ENCODE results near the gene CADPS2.
A peak's percentile ranks its signal among the peaks of the same experiment; 100 is the strongest.

The CADPS2 gene

DNA sequence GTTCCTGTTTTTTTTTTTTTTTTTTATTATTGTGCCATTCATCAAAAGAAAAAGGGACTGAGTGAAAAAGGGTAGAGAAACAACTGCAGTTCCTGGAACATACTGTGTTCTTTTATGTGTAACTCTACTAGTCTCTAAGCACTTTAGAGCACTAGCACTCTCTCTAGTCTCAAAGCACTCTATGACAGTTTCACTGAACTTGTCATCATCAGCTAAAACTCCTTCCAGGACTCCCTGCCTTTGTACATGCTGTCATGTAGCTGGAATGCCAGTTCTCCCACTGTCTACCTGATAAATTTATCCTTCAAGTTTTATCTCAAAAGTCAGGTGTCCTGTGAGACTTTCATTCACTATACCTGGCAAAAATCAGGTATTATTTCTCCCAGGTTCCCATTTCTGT, 333.5 kb downstream of the CADPS2 start:
- H3K4me3 ChIP-seq (ENCODE audit: low read depth, low read length): no peak overlapping the region
- no peak for DNase-seq (ENCODE audit: low read depth)
- TF ChIP-seq, protein P1, sequence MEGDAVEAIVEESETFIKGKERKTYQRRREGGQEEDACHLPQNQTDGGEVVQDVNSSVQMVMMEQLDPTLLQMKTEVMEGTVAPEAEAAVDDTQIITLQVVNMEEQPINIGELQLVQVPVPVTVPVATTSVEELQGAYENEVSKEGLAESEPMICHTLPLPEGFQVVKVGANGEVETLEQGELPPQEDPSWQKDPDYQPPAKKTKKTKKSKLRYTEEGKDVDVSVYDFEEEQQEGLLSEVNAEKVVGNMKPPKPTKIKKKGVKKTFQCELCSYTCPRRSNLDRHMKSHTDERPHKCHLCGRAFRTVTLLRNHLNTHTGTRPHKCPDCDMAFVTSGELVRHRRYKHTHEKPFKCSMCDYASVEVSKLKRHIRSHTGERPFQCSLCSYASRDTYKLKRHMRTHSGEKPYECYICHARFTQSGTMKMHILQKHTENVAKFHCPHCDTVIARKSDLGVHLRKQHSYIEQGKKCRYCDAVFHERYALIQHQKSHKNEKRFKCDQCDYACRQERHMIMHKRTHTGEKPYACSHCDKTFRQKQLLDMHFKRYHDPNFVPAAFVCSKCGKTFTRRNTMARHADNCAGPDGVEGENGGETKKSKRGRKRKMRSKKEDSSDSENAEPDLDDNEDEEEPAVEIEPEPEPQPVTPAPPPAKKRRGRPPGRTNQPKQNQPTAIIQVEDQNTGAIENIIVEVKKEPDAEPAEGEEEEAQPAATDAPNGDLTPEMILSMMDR (conservative IDR thresholded peaks at IDR 0.05; ENCODE audit: low read depth, low read length): no peak

DNA sequence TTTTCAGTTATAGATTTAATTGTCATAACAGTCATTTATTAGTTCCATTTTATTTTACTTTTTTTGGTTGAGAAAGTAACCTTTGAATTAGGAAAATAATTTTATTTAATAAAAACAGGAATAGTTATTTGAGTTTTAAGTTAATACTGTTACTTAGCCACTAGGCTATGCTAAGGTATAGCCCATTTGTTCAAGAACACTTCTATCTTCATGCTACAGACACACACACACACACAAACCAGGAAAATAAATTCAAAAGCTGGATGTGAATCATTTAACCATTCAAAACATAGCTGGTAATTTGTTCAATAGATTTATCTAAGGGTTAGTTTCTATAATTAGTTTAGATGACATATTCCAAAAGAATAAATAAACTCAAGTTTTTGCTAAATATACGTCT, 335.7 kb downstream of the CADPS2 start:
- TF ChIP-seq, protein P1 (conservative IDR thresholded peaks at IDR 0.05; ENCODE audit: low read depth, low read length): peak; percentile 40
- DNase-seq (ENCODE audit: low read depth): peak; percentile 60
- no peak overlapping the region for H3K4me3 ChIP-seq (ENCODE audit: low read depth, low read length)

DNA sequence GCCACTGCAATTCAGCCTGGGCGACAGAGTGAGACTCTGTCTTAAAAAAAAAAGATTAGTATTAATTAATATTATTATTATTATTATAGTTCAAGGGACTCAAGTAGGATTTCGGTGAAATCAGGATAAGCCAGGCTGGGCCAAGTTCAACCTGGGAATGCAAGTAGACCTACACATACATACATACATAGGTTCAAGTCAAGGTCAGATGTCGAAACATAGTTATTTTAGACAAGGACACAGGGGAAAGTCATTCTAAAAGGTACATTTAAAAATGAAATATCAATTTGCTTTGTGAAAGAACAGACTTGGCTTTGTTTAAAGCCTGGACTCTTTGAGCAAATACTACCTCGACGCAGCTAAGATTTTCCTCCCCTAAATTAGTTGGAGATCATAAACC, 336.7 kb downstream of the CADPS2 start:
- no peak overlapping the region for H3K4me3 ChIP-seq (ENCODE audit: low read depth, low read length)
- DNase-seq (ENCODE audit: low read depth): no peak
- TF ChIP-seq, protein P1 (conservative IDR thresholded peaks at IDR 0.05; ENCODE audit: low read depth, low read length): no peak

DNA sequence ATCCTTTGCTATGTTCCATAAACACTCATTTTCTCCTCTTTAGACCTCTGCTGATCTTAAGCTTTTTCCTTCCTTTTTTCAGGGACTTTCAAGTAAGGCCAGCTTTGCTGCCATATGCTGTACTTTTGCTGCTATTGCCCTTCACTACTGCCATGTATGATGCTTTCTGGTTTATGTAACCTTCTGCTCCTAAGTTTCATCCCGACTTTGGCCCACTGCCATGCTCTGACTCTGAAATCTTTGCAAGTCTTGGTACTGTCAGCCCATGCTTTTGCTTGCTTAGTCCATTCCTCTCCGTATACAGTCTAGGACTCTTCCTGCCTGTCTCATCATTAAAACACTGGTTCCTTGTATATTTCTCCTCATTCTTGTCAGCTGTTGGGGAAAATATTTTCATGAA, 339.8 kb downstream of the CADPS2 start:
- TF ChIP-seq, protein P1 (conservative IDR thresholded peaks at IDR 0.05; ENCODE audit: low read depth, low read length): no peak
- DNase-seq (ENCODE audit: low read depth): peak; percentile 31
- H3K4me3 ChIP-seq (ENCODE audit: low read depth, low read length): no peak overlapping the region

DNA sequence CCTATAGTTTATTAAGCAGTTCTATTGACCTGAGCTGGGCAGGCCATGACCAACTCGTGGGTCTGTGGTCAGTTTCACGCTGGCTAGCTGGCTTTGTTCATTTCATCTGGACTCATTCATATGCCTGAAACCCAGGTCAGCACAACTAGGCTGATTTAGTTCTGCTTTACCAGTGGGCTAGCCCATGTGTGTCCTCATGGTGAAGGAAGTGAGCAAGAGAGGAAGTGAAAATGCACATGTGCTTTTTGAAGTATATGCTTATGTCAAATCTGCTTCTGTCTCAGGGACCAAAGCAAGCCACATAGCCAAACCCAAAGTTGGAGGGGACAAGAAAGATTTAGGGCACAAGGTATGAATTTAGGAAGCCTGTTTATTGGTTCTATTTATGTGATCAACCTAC, 341.8 kb downstream of the CADPS2 start:
- no peak overlapping the region for H3K4me3 ChIP-seq (ENCODE audit: low read depth, low read length)
- TF ChIP-seq, protein P1 (conservative IDR thresholded peaks at IDR 0.05; ENCODE audit: low read depth, low read length): no peak
- no peak for DNase-seq (ENCODE audit: low read depth)

DNA sequence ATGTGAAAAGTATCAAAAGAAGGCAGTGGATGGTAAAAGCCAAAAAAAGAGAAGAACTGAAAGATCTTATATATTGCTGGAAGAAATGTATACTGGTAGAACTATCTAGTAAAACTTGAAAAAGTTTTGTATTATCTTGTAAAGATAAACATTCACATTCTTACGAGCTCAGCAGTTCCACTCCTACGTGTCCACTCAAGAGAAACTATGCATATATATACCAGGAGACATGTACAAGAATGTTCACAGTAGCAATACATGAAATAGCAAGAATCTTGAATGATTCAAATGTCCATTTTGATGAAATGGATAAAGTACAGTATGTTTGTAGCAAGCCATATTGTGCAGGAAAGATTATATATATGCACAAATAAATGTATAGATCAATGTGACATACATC, 342.4 kb downstream of the CADPS2 start:
- TF ChIP-seq, protein P1 (conservative IDR thresholded peaks at IDR 0.05; ENCODE audit: low read depth, low read length): no peak
- DNase-seq (ENCODE audit: low read depth): peak; percentile 14
- no peak overlapping the region for H3K4me3 ChIP-seq (ENCODE audit: low read depth, low read length)

DNA sequence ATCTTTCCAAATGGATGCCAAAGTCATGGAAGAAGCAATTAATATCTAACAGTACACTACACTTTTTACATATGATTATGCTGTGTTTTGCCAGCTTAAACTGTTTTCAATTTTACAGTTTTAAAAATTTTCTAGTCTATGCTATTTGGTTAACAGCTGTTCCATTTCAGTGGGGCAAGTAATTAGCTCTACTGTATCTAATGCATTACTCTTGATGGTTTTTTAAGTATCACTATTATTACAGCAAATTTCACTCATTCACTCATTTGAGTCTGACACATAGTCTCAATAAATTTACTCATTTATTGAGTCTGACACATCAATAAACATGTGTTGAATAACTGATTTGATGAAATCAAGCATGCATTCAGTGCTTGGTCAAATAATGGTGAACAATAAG, 343.1 kb downstream of the CADPS2 start:
- TF ChIP-seq, protein P1 (conservative IDR thresholded peaks at IDR 0.05; ENCODE audit: low read depth, low read length): no peak
- no peak for DNase-seq (ENCODE audit: low read depth)
- no peak overlapping the region for H3K4me3 ChIP-seq (ENCODE audit: low read depth, low read length)
